HFFc6 (cell line): Measurements from ENCODE around the gene KIDINS220. TPM values are rescaled to one million over a fixed set of nuclear protein-coding genes. Genes with fewer than 3 reads are reported as not detected.

Source experiments
- DNase-seq: peaks from one replicate; pipeline ENCODE4 v3.0.0-alpha.2; 2018
- H3K27ac Mint-ChIP-seq: 2 replicates; pipeline ENCODE4 v1.8.0; 2020; ENCODE audit warnings: mild to moderate bottlenecking, mixed read lengths
- H3K27me3 Mint-ChIP-seq: 2 replicates; pipeline ENCODE4 v1.8.0; 2021; ENCODE audit warnings: mild to moderate bottlenecking, moderate library complexity, mixed read lengths; ENCODE audit not compliant: insufficient read depth
- H3K36me3 Mint-ChIP-seq: 2 replicates; pipeline ENCODE4 v1.8.0; 2021; ENCODE audit warnings: low read depth, mixed read lengths
- H3K4me1 Mint-ChIP-seq: 2 replicates; pipeline ENCODE4 v1.8.0; 2020; ENCODE audit warnings: low read depth, mixed read lengths
- H3K4me3 Mint-ChIP-seq: 2 replicates; pipeline ENCODE4 v1.8.0; 2020; ENCODE audit warnings: mild to moderate bottlenecking, moderate library complexity, mixed read lengths
- H3K9me3 Mint-ChIP-seq: 2 replicates; pipeline ENCODE4 v1.8.0; 2020; ENCODE audit warnings: mild to moderate bottlenecking, mixed read lengths
- CTCF ChIP-seq: fragments of 200-600 bp; sonication (generic); IDR thresholded peaks from 2 replicates; pipeline ENCODE4 v1.5.0; 2021; ENCODE audit warnings: antibody characterized with exemption, mild to moderate bottlenecking
- total RNA-seq, 6 experiments: library from RNA; stranded (reverse); fragmentation: NEBNext Ultra II Directional; extraction: Animal tissue kit (Norgen Biotek cat#: 25700); gene quantifications; 2 replicates in 1 of 6; 3 replicates in 5 of 6; pipeline ENCODE4 v1.2.3, GENCODE V29; 2021

Gene KIDINS220
- total RNA-seq, 6 experiments from 2014 or later: 34.5 to 42.2 (median 38.2) TPM

GRCh38 chr2:8799004-8799403 lies 38.4 kb downstream of the KIDINS220 start:
- Mint-ChIP-seq H3K4me1 (peaks cover 38% of the 10 kb centered on the region), H3K27me3 (peaks cover 2% of the 10 kb centered on the region; the same call in 1 of the 2 replicates), H3K27ac (no peak overlapping the region), H3K9me3 (no peaks in the 10 kb centered on the region), H3K36me3 (peaks cover 54% of the 10 kb centered on the region), H3K4me3 (no peak overlapping the region)
- no peak for DNase-seq
- TF ChIP-seq CTCF: no peak

GRCh38 chr2:8798393-8798792 lies 39.0 kb downstream of the KIDINS220 start:
- H3K36me3 Mint-ChIP-seq: peaks cover 51% of the 10 kb centered on the region
- DNase-seq: no peak
- no peaks in the 10 kb centered on the region for H3K9me3 Mint-ChIP-seq
- TF ChIP-seq CTCF: no peak
- no peak overlapping the region for H3K4me3 Mint-ChIP-seq
- H3K27me3 Mint-ChIP-seq: peaks cover 2% of the 10 kb centered on the region; the same call in 1 of the 2 replicates
- no peak overlapping the region for H3K27ac Mint-ChIP-seq
- peaks cover 33% of the 10 kb centered on the region for H3K4me1 Mint-ChIP-seq

GRCh38 chr2:8797682-8798081 lies 39.7 kb downstream of the KIDINS220 start:
- Mint-ChIP-seq H3K4me1 (peaks cover 33% of the 10 kb centered on the region), H3K36me3 (peaks cover 47% of the 10 kb centered on the region), H3K9me3 (no peaks in the 10 kb centered on the region), H3K27ac (no peak overlapping the region), H3K4me3 (no peak overlapping the region), H3K27me3 (peaks cover 2% of the 10 kb centered on the region; the same call in 1 of the 2 replicates)
- DNase-seq: no peak
- no peak for TF ChIP-seq CTCF

- Mint-ChIP-seq H3K36me3 (peaks cover 43% of the 10 kb centered on the region), H3K9me3 (no peaks in the 10 kb centered on the region), H3K27me3 (peaks cover 2% of the 10 kb centered on the region; the same call in 1 of the 2 replicates), H3K4me3 (no peak overlapping the region), H3K4me1 (peaks cover 33% of the 10 kb centered on the region), H3K27ac (no peak overlapping the region; the same call in 1 of the 2 replicates)
- no peak for DNase-seq
- no peak for TF ChIP-seq CTCF
These were observed 40.4 kb downstream of the KIDINS220 start for GRCh38 chr2:8796878-8797550.

GRCh38 chr2:8796315-8796848 lies 41.0 kb downstream of the KIDINS220 start:
- peaks cover 2% of the 10 kb centered on the region; the same call in 1 of the 2 replicates for H3K27me3 Mint-ChIP-seq
- H3K27ac Mint-ChIP-seq: no peak overlapping the region; the same call in 1 of the 2 replicates
- no peak for DNase-seq
- peaks cover 36% of the 10 kb centered on the region for H3K36me3 Mint-ChIP-seq
- peaks cover 33% of the 10 kb centered on the region for H3K4me1 Mint-ChIP-seq
- H3K4me3 Mint-ChIP-seq: no peak overlapping the region
- no peaks in the 10 kb centered on the region for H3K9me3 Mint-ChIP-seq
- no peak for TF ChIP-seq CTCF
